Subcutaneous adipose tissue (tissue), 4 donors: ENCODE measurements around the gene CORO2B. TPM values are rescaled to one million over a fixed set of nuclear protein-coding genes. Genes with fewer than 3 reads are reported as not detected.

ENCODE experiments used
- total RNA-seq, 4 donors: library from RNA; depleted of rRNA; stranded (reverse); fragments of >200 nt; gene quantifications; one replicate each; pipeline ENCODE4 v1.1.0, GENCODE V29; 2016
- TF ChIP-seq, protein P1 (sequence below): fragments of 450-650 bp; IDR thresholded peaks from one replicate; pipeline ENCODE4 v1.5.1; 2016; ENCODE audit warnings: low read depth, mild to moderate bottlenecking, control low read depth, antibody characterized with exemption, moderate library complexity

The CORO2B gene
- total RNA-seq, 4 donors from 2014 or later = 5.4 to 15.3 (median 9.7) TPM

DNA sequence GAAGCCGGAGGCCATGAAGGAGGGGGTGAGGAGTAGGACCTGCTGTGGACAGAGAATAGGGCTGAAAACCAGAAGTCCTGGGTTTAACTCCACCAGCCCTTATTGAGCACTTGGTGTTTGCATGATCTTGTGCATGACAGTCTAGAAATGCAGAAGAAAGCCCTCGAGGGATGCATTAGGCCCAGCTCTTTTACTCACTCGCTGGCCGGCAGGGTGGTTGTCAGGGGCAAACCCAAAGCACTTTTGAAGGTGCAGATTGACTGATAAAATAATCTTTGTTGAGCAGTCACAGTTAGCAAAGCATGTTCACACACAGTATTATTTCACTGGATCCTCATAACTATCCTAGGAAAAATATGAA lies 55.3 kb downstream of the CORO2B start:
- TF ChIP-seq, protein P1, sequence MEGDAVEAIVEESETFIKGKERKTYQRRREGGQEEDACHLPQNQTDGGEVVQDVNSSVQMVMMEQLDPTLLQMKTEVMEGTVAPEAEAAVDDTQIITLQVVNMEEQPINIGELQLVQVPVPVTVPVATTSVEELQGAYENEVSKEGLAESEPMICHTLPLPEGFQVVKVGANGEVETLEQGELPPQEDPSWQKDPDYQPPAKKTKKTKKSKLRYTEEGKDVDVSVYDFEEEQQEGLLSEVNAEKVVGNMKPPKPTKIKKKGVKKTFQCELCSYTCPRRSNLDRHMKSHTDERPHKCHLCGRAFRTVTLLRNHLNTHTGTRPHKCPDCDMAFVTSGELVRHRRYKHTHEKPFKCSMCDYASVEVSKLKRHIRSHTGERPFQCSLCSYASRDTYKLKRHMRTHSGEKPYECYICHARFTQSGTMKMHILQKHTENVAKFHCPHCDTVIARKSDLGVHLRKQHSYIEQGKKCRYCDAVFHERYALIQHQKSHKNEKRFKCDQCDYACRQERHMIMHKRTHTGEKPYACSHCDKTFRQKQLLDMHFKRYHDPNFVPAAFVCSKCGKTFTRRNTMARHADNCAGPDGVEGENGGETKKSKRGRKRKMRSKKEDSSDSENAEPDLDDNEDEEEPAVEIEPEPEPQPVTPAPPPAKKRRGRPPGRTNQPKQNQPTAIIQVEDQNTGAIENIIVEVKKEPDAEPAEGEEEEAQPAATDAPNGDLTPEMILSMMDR = no peak

DNA sequence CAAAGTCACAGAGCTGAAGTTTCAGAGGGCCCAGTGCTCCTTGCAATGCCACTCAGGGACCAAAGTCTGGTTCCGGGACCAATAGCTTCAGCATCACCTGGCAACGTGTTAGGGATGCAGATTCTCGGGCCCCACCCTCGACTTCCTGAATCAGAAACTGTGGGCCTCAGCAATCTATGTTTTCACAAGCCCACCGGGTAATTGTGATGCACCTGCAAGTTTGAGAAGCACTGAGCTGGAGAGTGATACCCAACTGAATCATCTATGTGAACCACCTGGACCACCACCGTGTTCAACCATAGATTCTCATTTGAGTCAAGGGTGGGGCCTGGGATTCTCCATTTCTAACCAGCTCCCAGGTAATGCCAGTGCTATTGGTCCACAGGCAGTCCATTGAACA lies 55.7 kb downstream of the CORO2B start:
- TF ChIP-seq, protein P1 = no peak

DNA sequence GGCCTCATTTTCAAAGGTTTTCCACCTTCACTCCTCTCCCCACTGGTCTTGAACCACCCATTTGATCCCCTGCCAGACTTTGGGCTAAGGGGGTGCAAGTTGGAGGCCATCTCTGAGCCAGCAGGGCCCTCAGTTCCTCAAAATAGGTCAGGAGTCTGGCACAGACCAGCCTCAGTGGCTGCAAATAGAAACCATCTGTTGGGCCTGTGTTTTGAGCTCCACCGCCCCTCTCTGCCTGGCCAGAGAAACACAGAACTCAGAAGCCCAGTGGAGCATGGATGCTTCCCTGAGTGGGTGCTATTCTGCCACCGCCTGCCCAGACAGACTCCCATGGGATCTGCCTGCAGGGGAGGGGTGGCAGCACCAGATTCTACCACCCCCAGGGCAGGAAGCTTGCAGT lies 56.3 kb downstream of the CORO2B start:
- TF ChIP-seq, protein P1 = no peak

DNA sequence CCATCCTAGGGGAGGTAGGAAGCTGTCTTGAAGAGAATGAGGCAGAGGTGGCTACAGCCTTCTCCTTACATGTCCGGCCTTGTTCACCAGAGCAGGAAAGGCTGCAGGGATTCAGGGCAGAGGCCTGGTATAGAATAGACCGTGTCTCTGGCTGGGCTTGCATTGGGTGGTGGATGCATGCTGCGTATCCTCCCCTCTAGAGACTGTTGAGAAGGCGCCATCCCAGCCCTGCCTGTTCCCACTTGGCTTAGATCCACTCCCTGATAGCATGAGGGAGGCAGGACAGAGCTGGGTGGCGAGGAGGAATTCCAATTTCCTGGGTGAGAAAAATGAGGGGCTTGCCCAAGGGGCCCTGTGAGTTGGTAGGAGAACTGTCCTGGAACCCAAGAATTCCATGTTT lies 57.5 kb downstream of the CORO2B start:
- TF ChIP-seq, protein P1 = no peak

DNA sequence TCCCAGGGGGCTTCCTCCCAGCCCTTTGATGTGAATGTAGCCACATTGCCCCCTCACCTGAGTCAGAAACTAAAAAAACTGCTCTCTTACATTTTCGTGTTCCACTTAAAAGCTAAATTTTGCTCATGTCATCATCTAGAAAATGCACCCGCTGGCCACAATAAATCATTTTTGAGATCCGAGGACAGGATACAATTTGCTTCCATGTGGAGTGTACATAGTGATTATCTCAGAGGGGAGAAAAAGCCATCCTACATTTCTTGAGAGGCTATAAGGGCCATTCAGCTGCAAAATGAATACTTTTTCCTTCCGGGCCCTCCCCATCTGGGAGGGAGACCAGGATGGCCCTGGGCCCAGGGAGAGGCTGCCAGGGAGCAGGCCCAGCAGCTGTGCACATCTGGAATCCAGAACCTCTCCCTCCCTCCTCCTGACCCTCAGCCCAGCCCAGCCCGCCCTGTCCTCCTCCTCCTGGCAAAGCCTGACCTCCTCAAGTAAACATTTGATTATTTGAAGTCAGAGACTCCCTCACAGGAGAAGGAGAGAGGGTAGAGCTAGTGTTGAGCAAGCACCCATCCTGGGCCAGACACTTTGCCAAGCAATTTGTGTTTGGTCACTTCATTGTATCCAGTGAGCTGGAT lies 59.1 kb downstream of the CORO2B start:
- TF ChIP-seq, protein P1 = no peak

DNA sequence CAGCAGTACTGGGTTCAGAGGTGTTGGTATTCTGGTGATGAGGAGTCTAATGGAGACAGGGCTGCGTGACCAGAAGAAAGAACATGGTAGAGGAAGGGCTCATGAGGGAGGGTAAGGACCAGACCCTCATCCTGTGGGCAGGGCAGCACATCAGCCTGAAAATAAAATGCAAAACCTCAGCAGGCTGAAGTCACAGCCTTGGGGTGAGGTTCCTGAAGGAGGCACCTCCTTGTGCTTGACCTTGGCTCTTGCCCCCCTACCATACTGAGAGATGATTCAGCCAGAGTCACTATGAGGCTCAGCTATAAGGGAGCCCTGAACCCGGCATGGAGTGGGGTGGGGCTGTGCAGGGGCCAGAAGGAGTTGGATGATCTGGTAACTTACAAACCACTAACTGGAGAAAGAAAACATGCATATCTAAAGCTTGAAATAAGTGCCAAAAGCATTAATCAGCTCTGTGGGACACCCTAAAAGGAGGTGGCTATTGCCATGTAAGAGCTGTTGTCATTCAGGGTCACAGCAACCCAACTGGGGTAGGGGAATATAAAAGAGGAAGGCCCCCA lies 60.2 kb downstream of the CORO2B start:
- TF ChIP-seq, protein P1 = no peak

DNA sequence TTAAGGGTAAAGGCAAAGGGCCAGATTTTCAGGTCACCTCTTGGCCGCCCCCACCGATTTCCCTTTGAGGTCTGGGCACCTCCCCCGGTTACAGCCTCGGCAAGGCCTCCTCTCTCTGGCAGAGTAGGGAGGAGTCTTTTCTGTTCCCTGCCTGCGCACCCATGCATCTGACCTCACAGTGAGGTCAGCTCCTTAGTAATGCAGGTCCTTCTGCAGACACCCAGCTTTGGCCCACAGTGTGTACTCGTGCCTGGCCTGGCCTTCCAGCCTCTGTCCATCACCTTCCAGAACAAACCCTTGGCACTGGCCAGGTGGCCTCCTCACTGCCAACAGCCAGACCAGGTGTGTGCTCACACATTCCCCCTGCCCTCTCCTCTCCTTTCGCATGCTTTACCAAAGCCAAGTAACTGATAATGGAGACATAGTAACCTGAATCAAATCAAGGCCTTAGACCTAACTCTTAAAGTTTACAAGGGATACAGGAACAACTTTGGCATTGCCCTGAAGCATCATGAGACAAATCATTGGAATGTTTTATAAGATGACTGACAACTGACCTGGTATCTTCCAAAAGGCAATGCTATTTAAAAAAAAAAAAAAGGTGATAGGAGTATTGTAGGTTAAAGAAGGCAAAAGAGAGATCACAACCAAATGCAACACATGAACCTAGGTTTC lies 61.3 kb downstream of the CORO2B start:
- TF ChIP-seq, protein P1 = no peak
